Liver (tissue), 9 donors: ENCODE measurements around the gene ABLIM2. TPM values are rescaled to one million over a fixed set of nuclear protein-coding genes. Genes with fewer than 3 reads are reported as not detected.

ENCODE experiments used
- DNase-seq: peaks from one replicate; pipeline ENCODE4 v3.0.0-alpha.2; 2017; ENCODE audit warnings: low spot score
- H3K27ac ChIP-seq, 2 donors: one replicate each; pipeline ENCODE4 v1.7.0; 2013; ENCODE audit warnings: inconsistent platforms in 2 of 2, low read length in 2 of 2, control low read depth in 1 of 2, low read depth in 1 of 2, mild to moderate bottlenecking in 1 of 2
- H3K27me3 ChIP-seq, 4 donors: one replicate each; pipeline versions ENCODE4 v1.6.1 to v1.7.0; 2013; ENCODE audit warnings: low read length in 3 of 4, inconsistent platforms in 1 of 4, mild to moderate bottlenecking in 1 of 4, moderate library complexity in 1 of 4; ENCODE audit not compliant: control insufficient read depth in 4 of 4, insufficient read depth in 4 of 4
- H3K36me3 ChIP-seq, 4 donors: one replicate each; pipeline versions ENCODE4 v1.6.1 to v1.7.0; 2013; ENCODE audit warnings: low read length in 3 of 4, mild to moderate bottlenecking in 3 of 4, low read depth in 1 of 4, moderate library complexity in 1 of 4; ENCODE audit not compliant: control insufficient read depth in 4 of 4, insufficient read depth in 3 of 4
- H3K4me1 ChIP-seq, 4 donors: one replicate each; pipeline versions ENCODE4 v1.6.1 to v1.7.0; 2013; ENCODE audit warnings: low read length in 3 of 4, mild to moderate bottlenecking in 3 of 4, moderate library complexity in 1 of 4; ENCODE audit not compliant: control insufficient read depth in 4 of 4, insufficient read depth in 4 of 4
- H3K4me3 ChIP-seq, 3 donors: one replicate each; pipeline versions ENCODE4 v1.6.1 to v1.7.0; 2013; ENCODE audit warnings: low read length in 3 of 3, control low read depth in 1 of 3, low read depth in 1 of 3, mild to moderate bottlenecking in 1 of 3
- H3K9ac ChIP-seq, 2 donors: one replicate each; pipeline ENCODE4 v1.7.0; 2013; ENCODE audit warnings: low read length in 2 of 2, mild to moderate bottlenecking in 2 of 2, moderate library complexity in 2 of 2, control low read depth in 1 of 2, low read depth in 1 of 2
- H3K9me3 ChIP-seq, 4 donors: one replicate each; pipeline versions ENCODE4 v1.6.1 to v1.7.0; 2013; ENCODE audit warnings: low read length in 3 of 4; ENCODE audit not compliant: control insufficient read depth in 4 of 4
- EGR1 ChIP-seq, 2 donors: IDR thresholded peaks; 2 replicates each; pipeline ENCODE4 v1.6.1; 2016 to 2018; ENCODE audit warnings: antibody characterized with exemption in 2 of 2, low read depth in 2 of 2
- FOXA1 ChIP-seq: IDR thresholded peaks from 2 replicates; pipeline ENCODE4 v1.6.1; 2016; ENCODE audit warnings: antibody characterized with exemption
- FOXA2 ChIP-seq: IDR thresholded peaks from 2 replicates; pipeline ENCODE4 v1.6.1; 2016; ENCODE audit warnings: antibody characterized with exemption
- GABPA ChIP-seq, 2 donors: IDR thresholded peaks in 1 of 2; conservative IDR thresholded peaks in 1 of 2; 2 replicates each; pipeline ENCODE4 v1.6.1; 2016; ENCODE audit warnings: antibody characterized with exemption in 2 of 2, mild to moderate bottlenecking in 1 of 2, moderate library complexity in 1 of 2
- HNF4A ChIP-seq, 2 donors: conservative IDR thresholded peaks; 2 replicates each; pipeline ENCODE4 v1.6.1; 2016; ENCODE audit warnings: antibody characterized with exemption in 2 of 2, mild to moderate bottlenecking in 2 of 2
- HNF4G ChIP-seq: IDR thresholded peaks from 2 replicates; pipeline ENCODE4 v1.6.1; 2016; ENCODE audit warnings: antibody characterized with exemption
- JUND ChIP-seq, 2 donors: IDR thresholded peaks; 2 replicates each; pipeline ENCODE4 v1.6.1; 2016; ENCODE audit warnings: antibody characterized with exemption in 2 of 2
- NR2F2 ChIP-seq: IDR thresholded peaks from 2 replicates; pipeline ENCODE4 v1.6.1; 2016; ENCODE audit warnings: antibody characterized with exemption
- RAD21 ChIP-seq, 2 donors: IDR thresholded peaks; 2 replicates each; pipeline ENCODE4 v1.6.1; 2016; ENCODE audit warnings: antibody characterized with exemption in 2 of 2, mild to moderate bottlenecking in 2 of 2
- TAF1 ChIP-seq: conservative IDR thresholded peaks from 2 replicates; pipeline ENCODE4 v1.6.1; 2016; ENCODE audit warnings: antibody characterized with exemption, mild to moderate bottlenecking
- YY1 ChIP-seq: IDR thresholded peaks from 2 replicates; pipeline ENCODE4 v1.6.1; 2016; ENCODE audit warnings: antibody characterized with exemption, mild to moderate bottlenecking
- ZBTB33 ChIP-seq: IDR thresholded peaks from 2 replicates; pipeline ENCODE4 v1.6.1; 2016; ENCODE audit warnings: antibody characterized with exemption
- WGBS: extraction: QIAGEN DNeasy Blood & Tissue Kit; methylation state at CpG from one replicate; pipeline ENCODE4 v1.1.7; 2013; 5-methylcytosine and 5-hydroxymethylcytosine counted together
- polyA plus RNA-seq, 2 donors: library from polyadenylated mRNA; stranded (reverse) in 1 of 2; unstranded in 1 of 2; fragments of 200-250 nt in 1 of 2; fragments of >200 nt in 1 of 2; fragmentation: Nextera tagmentation in 1 of 2; extraction: Ambion mirVana in 1 of 2; gene quantifications; one replicate each; pipeline versions ENCODE4 v1.2.1 to v1.2.3, GENCODE V29; 2013 to 2015
- total RNA-seq, 2 donors: library from RNA; depleted of rRNA; stranded (reverse); fragments of >200 nt; gene quantifications; one replicate each; pipeline ENCODE4 v1.2.3, GENCODE V29; 2014
- TF ChIP-seq, protein P1 (sequence below): fragments of 150-350 bp; IDR thresholded peaks from 2 replicates; pipeline ENCODE4 v1.5.1; 2017; ENCODE audit warnings: improper control_type of control experiment, low read depth, low read length; ENCODE audit not compliant: missing input control
- TF ChIP-seq, protein P2 (sequence below): IDR thresholded peaks from 2 replicates; pipeline ENCODE4 v1.6.1; 2016; ENCODE audit warnings: antibody characterized with exemption, mild to moderate bottlenecking
- donor health status: healthy.
- donor health status: healthy.
- donor health status: healthy.
- donor health status: healthy.
- donor health status: healthy.

Gene ABLIM2
- total and polyA plus RNA-seq, 4 donors, result 0.75 to 2.5 (median 0.93) TPM

DNA sequence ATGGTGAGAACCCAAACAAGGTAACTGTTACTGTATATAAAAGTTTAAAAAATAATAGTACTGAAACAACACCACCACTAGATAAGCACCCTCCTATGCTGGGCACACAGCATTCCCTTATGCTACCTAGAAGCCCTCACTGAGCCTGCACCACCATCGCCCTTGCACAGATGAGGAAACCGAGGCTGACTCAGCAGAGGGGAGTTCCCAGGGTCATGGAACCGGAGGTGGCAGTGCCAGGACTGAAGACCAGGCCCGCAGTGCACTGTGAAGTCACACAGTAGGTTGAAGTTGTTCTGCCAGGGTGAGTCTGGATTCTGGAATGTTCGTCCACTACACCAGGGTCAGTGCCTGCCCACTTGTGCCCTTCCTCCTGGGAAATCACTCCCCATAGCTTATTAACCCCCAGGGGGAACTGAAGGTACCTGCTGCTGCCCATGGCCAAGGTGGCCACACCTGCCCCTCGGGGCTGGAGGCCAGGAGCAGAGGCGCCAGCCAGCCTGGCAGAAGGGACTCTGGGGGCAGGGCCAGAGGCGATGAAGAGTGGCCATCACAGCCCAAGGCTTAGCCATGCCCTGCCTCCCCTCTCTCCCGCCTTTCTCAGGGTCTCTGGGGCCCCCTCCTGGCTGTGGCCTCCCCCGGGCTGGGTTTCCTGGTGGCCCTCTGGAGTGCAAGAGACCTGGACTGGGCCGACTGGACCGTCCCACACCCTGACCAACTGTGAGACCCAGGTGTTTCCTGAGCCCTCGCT is 15.1 kb upstream of the ABLIM2 start:
- Histone ChIP-seq H3K36me3 (no peaks in the 10 kb centered on the region), H3K27ac (no peak overlapping the region), H3K4me1 (no peaks in the 10 kb centered on the region), H3K9me3 (peaks cover 0 to 4% (median 2%) of the 10 kb centered on the region in 4 donors), H3K4me3 (no peak overlapping the region), H3K27me3 (no peaks in the 10 kb centered on the region), H3K9ac (no peak overlapping the region)
- no peak for DNase-seq
- 85% methylated on average over 13 of the region's 13 CpGs for WGBS
- TF ChIP-seq HNF4A (conservative IDR thresholded peaks at IDR 0.05), result no peak
- no peak for TF ChIP-seq RAD21 (IDR thresholded peaks at IDR 0.05)
- no peak for TF ChIP-seq FOXA2
- no peak for TF ChIP-seq ZBTB33
- TF ChIP-seq FOXA1, result no peak
- TF ChIP-seq GABPA (IDR thresholded peaks at IDR 0.05 in 1 of 2, conservative IDR thresholded peaks at IDR 0.05 in 1 of 2), result no peak
- no peak for TF ChIP-seq YY1
- TF ChIP-seq, protein P1, sequence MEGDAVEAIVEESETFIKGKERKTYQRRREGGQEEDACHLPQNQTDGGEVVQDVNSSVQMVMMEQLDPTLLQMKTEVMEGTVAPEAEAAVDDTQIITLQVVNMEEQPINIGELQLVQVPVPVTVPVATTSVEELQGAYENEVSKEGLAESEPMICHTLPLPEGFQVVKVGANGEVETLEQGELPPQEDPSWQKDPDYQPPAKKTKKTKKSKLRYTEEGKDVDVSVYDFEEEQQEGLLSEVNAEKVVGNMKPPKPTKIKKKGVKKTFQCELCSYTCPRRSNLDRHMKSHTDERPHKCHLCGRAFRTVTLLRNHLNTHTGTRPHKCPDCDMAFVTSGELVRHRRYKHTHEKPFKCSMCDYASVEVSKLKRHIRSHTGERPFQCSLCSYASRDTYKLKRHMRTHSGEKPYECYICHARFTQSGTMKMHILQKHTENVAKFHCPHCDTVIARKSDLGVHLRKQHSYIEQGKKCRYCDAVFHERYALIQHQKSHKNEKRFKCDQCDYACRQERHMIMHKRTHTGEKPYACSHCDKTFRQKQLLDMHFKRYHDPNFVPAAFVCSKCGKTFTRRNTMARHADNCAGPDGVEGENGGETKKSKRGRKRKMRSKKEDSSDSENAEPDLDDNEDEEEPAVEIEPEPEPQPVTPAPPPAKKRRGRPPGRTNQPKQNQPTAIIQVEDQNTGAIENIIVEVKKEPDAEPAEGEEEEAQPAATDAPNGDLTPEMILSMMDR, result no peak
- TF ChIP-seq TAF1, result no peak
- no peak for TF ChIP-seq EGR1 (IDR thresholded peaks at IDR 0.05; ENCODE audit: low read depth in 2 of 2)
- TF ChIP-seq, protein P2, sequence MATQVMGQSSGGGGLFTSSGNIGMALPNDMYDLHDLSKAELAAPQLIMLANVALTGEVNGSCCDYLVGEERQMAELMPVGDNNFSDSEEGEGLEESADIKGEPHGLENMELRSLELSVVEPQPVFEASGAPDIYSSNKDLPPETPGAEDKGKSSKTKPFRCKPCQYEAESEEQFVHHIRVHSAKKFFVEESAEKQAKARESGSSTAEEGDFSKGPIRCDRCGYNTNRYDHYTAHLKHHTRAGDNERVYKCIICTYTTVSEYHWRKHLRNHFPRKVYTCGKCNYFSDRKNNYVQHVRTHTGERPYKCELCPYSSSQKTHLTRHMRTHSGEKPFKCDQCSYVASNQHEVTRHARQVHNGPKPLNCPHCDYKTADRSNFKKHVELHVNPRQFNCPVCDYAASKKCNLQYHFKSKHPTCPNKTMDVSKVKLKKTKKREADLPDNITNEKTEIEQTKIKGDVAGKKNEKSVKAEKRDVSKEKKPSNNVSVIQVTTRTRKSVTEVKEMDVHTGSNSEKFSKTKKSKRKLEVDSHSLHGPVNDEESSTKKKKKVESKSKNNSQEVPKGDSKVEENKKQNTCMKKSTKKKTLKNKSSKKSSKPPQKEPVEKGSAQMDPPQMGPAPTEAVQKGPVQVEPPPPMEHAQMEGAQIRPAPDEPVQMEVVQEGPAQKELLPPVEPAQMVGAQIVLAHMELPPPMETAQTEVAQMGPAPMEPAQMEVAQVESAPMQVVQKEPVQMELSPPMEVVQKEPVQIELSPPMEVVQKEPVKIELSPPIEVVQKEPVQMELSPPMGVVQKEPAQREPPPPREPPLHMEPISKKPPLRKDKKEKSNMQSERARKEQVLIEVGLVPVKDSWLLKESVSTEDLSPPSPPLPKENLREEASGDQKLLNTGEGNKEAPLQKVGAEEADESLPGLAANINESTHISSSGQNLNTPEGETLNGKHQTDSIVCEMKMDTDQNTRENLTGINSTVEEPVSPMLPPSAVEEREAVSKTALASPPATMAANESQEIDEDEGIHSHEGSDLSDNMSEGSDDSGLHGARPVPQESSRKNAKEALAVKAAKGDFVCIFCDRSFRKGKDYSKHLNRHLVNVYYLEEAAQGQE, result no peak
- TF ChIP-seq HNF4G, result no peak
- no peak for TF ChIP-seq JUND (IDR thresholded peaks at IDR 0.05)
- no peak for TF ChIP-seq NR2F2
